SK-N-MC (cell line): ENCODE results near the gene CHD2.

Source experiments
- DNase-seq: peaks from one replicate; pipeline ENCODE4 v3.0.0-alpha.2; 2011; ENCODE audit warnings: low read depth, low spot score
- H3K27ac ChIP-seq: fragments of 200-600 bp; sonication (generic); 2 replicates; pipeline ENCODE4 v1.5.1; 2016; ENCODE audit warnings: mixed run types
- H3K36me3 ChIP-seq: fragments of 200-600 bp; sonication (generic); 2 replicates; pipeline ENCODE4 v1.6.1; 2017; ENCODE audit warnings: antibody characterized with exemption, low read length, mixed read lengths; ENCODE audit not compliant: insufficient read depth
- H3K4me3 ChIP-seq: fragments of 200-600 bp; sonication (generic); 2 replicates; pipeline ENCODE4 v1.5.1; 2016
- H3K9ac ChIP-seq: fragments of 200-600 bp; sonication (generic); 2 replicates; pipeline ENCODE4 v1.8.0; 2017; ENCODE audit warnings: mixed run types, mixed read lengths; ENCODE audit not compliant: insufficient read length
- H3K9me3 ChIP-seq: fragments of 200-600 bp; sonication (generic); 2 replicates; pipeline ENCODE4 v1.6.1; 2017; ENCODE audit warnings: low read depth, mild to moderate bottlenecking, antibody characterized with exemption, low read length, moderate library complexity, mixed read lengths
- EZH2 ChIP-seq: fragments of 200-600 bp; sonication (generic); IDR thresholded peaks from one replicate; pipeline ENCODE4 v1.6.1; 2017; ENCODE audit warnings: antibody characterized with exemption
- FOXP2 ChIP-seq: optimal IDR thresholded peaks from 2 replicates; pipeline ENCODE3; 2011; ENCODE audit warnings: mild to moderate bottlenecking, moderate library complexity; ENCODE audit not compliant: insufficient read depth; ENCODE audit errors: extremely low read length, control extremely low read depth
- POLR2AphosphoS5 ChIP-seq: IDR thresholded peaks from 2 replicates; pipeline ENCODE4 v1.6.1; 2012; ENCODE audit warnings: mild to moderate bottlenecking, low read depth, low read length, borderline replicate concordance

Gene CHD2

GRCh38 chr15:92891533-92892200 lies 8.5 kb upstream of the CHD2 start:
- DNase-seq: no peak
- peak overlapping the region; percentile 49; the same call in 1 of the 2 replicates for H3K27ac ChIP-seq
- no peaks in the 10 kb centered on the region for H3K9me3 ChIP-seq
- no peak overlapping the region for H3K9ac ChIP-seq
- peaks cover 94% of the 10 kb centered on the region for H3K36me3 ChIP-seq
- TF ChIP-seq POLR2AphosphoS5: no peak
- no peak for TF ChIP-seq EZH2
- TF ChIP-seq FOXP2: no peak
- no peak overlapping the region for H3K4me3 ChIP-seq

GRCh38 chr15:92892201-92892555 lies 7.9 kb upstream of the CHD2 start:
- Histone ChIP-seq H3K36me3 (peaks cover 94% of the 10 kb centered on the region), H3K27ac (peak overlapping the region; percentile 49; the same call in 1 of the 2 replicates), H3K4me3 (no peak overlapping the region), H3K9me3 (no peaks in the 10 kb centered on the region), H3K9ac (no peak overlapping the region)
- no peak for DNase-seq
- TF ChIP-seq POLR2AphosphoS5 (no peak), FOXP2 (no peak), EZH2 (no peak)

- DNase-seq: no peak
- no peak overlapping the region for H3K9ac ChIP-seq
- H3K36me3 ChIP-seq: peaks cover 95% of the 10 kb centered on the region
Observed at GRCh38 chr15:92893200-92893599, 6.9 kb upstream of the CHD2 start.

GRCh38 chr15:92896561-92896960 lies 3.6 kb upstream of the CHD2 start:
- Histone ChIP-seq H3K27ac (peak overlapping the region; percentile 12; the same call in 1 of the 2 replicates), H3K36me3 (peaks cover 83% of the 10 kb centered on the region), H3K9me3 (no peaks in the 10 kb centered on the region), H3K9ac (no peak overlapping the region), H3K4me3 (no peak overlapping the region)
- DNase-seq: no peak
- no peak for TF ChIP-seq FOXP2
- no peak for TF ChIP-seq EZH2

More at GRCh38 chr15:92893200-92893599, 6.9 kb upstream of the CHD2 start:
- Histone ChIP-seq H3K4me3 (no peak overlapping the region), H3K27ac (no peak overlapping the region), H3K9me3 (no peaks in the 10 kb centered on the region)
- TF ChIP-seq POLR2AphosphoS5: no peak
- no peak for TF ChIP-seq EZH2
- no peak for TF ChIP-seq FOXP2

- H3K36me3 ChIP-seq: peaks cover 83% of the 10 kb centered on the region
- no peak for DNase-seq
- H3K27ac ChIP-seq: no peak overlapping the region
- H3K9me3 ChIP-seq: no peaks in the 10 kb centered on the region
- H3K4me3 ChIP-seq: no peak overlapping the region
- no peak overlapping the region for H3K9ac ChIP-seq
- TF ChIP-seq POLR2AphosphoS5 (no peak), EZH2 (no peak), FOXP2 (no peak)
Observed at GRCh38 chr15:92897620-92898019, 2.5 kb upstream of the CHD2 start.

- peaks cover 77% of the 10 kb centered on the region for H3K36me3 ChIP-seq
- no peaks in the 10 kb centered on the region for H3K9me3 ChIP-seq
- no peak overlapping the region for H3K9ac ChIP-seq
- no peak for TF ChIP-seq EZH2
- no peak for TF ChIP-seq FOXP2
- TF ChIP-seq POLR2AphosphoS5: no peak
- H3K4me3 ChIP-seq: no peak overlapping the region
- peak overlapping the region; percentile 100 for H3K27ac ChIP-seq
- DNase-seq: no peak
Observed at GRCh38 chr15:92898988-92899582, 1.0 kb upstream of the CHD2 start.

GRCh38 chr15:92899601-92899947 lies 550 bp upstream of the CHD2 start:
- Histone ChIP-seq H3K9ac (no peak overlapping the region), H3K36me3 (peaks cover 72% of the 10 kb centered on the region)
- DNase-seq: no peak

GRCh38 chr15:92900731-92901071 lies 577 bp downstream of the CHD2 start:
- H3K4me3 ChIP-seq: peak overlapping the region; percentile 91
- H3K9ac ChIP-seq: peak overlapping the region; percentile 95
- no peak for DNase-seq
- TF ChIP-seq FOXP2: no peak
- TF ChIP-seq EZH2: no peak
- TF ChIP-seq POLR2AphosphoS5: no peak
- H3K27ac ChIP-seq: peak overlapping the region; percentile 100
- H3K9me3 ChIP-seq: no peaks in the 10 kb centered on the region
- peaks cover 69% of the 10 kb centered on the region for H3K36me3 ChIP-seq

More at GRCh38 chr15:92899601-92899947, 550 bp upstream of the CHD2 start:
- Histone ChIP-seq H3K27ac (peak overlapping the region; percentile 100), H3K9me3 (no peaks in the 10 kb centered on the region), H3K4me3 (peak overlapping the region; percentile 91)
- TF ChIP-seq EZH2: no peak
- TF ChIP-seq FOXP2: no peak
- no peak for TF ChIP-seq POLR2AphosphoS5

- TF ChIP-seq EZH2 (no peak), FOXP2 (no peak), POLR2AphosphoS5 (no peak)
- Histone ChIP-seq H3K9me3 (no peaks in the 10 kb centered on the region), H3K9ac (peak overlapping the region; percentile 95), H3K27ac (peak overlapping the region; percentile 100), H3K4me3 (peak overlapping the region; percentile 91), H3K36me3 (peaks cover 67% of the 10 kb centered on the region)
- DNase-seq: no peak
Observed at GRCh38 chr15:92901072-92901761, 1.1 kb downstream of the CHD2 start.
